ENCODE results near the gene PRCC. TPM values are rescaled to one million over a fixed set of nuclear protein-coding genes. Genes with fewer than 3 reads are reported as not detected.

Gene PRCC
- total and polyA plus RNA-seq, 12 donors, result 32.1 to 56.9 (median 44.2) TPM

GRCh38 chr1:156765666-156766065 lies 1.7 kb upstream of the PRCC start:
- Histone ChIP-seq H3K27me3 (no peaks in the 10 kb centered on the region), H3K4me1 (peaks cover 12 to 36% (median 34%) of the 10 kb centered on the region in 9 donors), H3K4me3 (peak overlapping the region in 3 of 10 donors; percentile 95 to 98 (median 96)), H3K36me3 (peaks cover 0 to 9% (median 0%) of the 10 kb centered on the region in 9 donors), H3K27ac (peak overlapping the region in 8 of 10 donors; percentile 85 to 98 (median 95)), H3K9me3 (no peaks in the 10 kb centered on the region)
- no peak for DNase-seq
- no peak for TF ChIP-seq CTCF (IDR thresholded peaks at IDR 0.05)
- 92 to 94% methylated on average over 5 of the region's 5 CpGs for WGBS, 2 donors
- intact Hi-C loops (cut with DNase I), result loop anchor here in 7 of 10 donors (1.0 to 5.0 kb wide), 7 partner anchors 13 to 88 kb away; partner anchors contain the start of genes ISG20L2 (in 6 of the 7), METTL25B (in 6 of the 7), HDGF (in 3 of the 7) and NES (in 1 of the 7)
- ATAC-seq, result no peak

- H3K4me3 ChIP-seq, result peak overlapping the region; percentile 54 to 99 (median 92)
- intact Hi-C loops (cut with DNase I), result loop anchor here in 7 of 10 donors (1.0 to 5.0 kb wide), 9 partner anchors 14 to 89 kb away; partner anchors contain the start of genes ISG20L2 (in 7 of the 7), METTL25B (in 7 of the 7), HDGF (in 3 of the 7) and MRPL24 (in 2 of the 7)
- no peak for TF ChIP-seq CTCF (IDR thresholded peaks at IDR 0.05)
- peak in 6 of 8 donors; percentile 5 to 30 (median 16) for ATAC-seq
- no peaks in the 10 kb centered on the region for H3K27me3 ChIP-seq
- no peaks in the 10 kb centered on the region for H3K9me3 ChIP-seq
- 5 to 6% methylated on average over 14 of the region's 14 CpGs for WGBS, 2 donors
- H3K27ac ChIP-seq, result peak overlapping the region; percentile 85 to 98 (median 94)
- peak in 1 of 2 donors; percentile 37 for DNase-seq
- peaks cover 0 to 17% (median 0%) of the 10 kb centered on the region in 9 donors for H3K36me3 ChIP-seq
- peaks cover 12 to 45% (median 39%) of the 10 kb centered on the region in 9 donors for H3K4me1 ChIP-seq
Observed at GRCh38 chr1:156766298-156767100, 836 bp upstream of the PRCC start.

GRCh38 chr1:156767879-156768604 lies 707 bp downstream of the PRCC start:
- no peaks in the 10 kb centered on the region for H3K27me3 ChIP-seq
- ATAC-seq, result peak; percentile 1 to 40 (median 13)
- peaks cover 0 to 30% (median 0%) of the 10 kb centered on the region in 9 donors for H3K36me3 ChIP-seq
- no peaks in the 10 kb centered on the region for H3K9me3 ChIP-seq
- DNase-seq, result peak; percentile 40 to 45
- intact Hi-C loops (cut with DNase I), result loop anchor here in 7 of 10 donors (1.0 to 5.0 kb wide), 7 partner anchors 15 to 91 kb away; partner anchors contain the start of genes ISG20L2 (in 7 of the 7), METTL25B (in 7 of the 7), MRPL24 (in 2 of the 7) and HDGF (in 1 of the 7)
- no peak for TF ChIP-seq CTCF (IDR thresholded peaks at IDR 0.05)
- H3K27ac ChIP-seq, result peak overlapping the region; percentile 75 to 98 (median 96)
- WGBS, 2 donors, result 0% methylated on average over 31 of the region's 31 CpGs
- peak overlapping the region; percentile 73 to 99 (median 95) for H3K4me3 ChIP-seq
- H3K4me1 ChIP-seq, result peaks cover 13 to 60% (median 53%) of the 10 kb centered on the region in 9 donors

All from heart right ventricle (tissue), 16 donors.